ENCODE results near the gene ZFYVE28. TPM values are rescaled to one million over a fixed set of nuclear protein-coding genes. Genes with fewer than 3 reads are reported as not detected.
A peak's percentile ranks its signal among the peaks of the same experiment; 100 is the strongest.

The ZFYVE28 gene
- total RNA-seq, 1 donor from 2014 or later = 3.3 TPM

GRCh38 chr4:2322841-2323240, 95.6 kb downstream of the ZFYVE28 start:
- TF ChIP-seq CTCF (IDR thresholded peaks at IDR 0.05; ENCODE audit: unreplicated experiment) = no peak
- no peak for DNase-seq (ENCODE audit: low spot score, unreplicated experiment)
- Mint-ChIP-seq H3K4me1 (ENCODE audit: low read depth) (no peaks in the 10 kb centered on the region), H3K36me3 (ENCODE audit: insufficient read depth) (no peaks in the 10 kb centered on the region), H3K27me3 (no peaks in the 10 kb centered on the region), H3K27ac (no peak overlapping the region), H3K9me3 (ENCODE audit: low read depth) (peaks cover 12% of the 10 kb centered on the region), H3K4me3 (ENCODE audit: low read depth) (no peak overlapping the region)

DNA sequence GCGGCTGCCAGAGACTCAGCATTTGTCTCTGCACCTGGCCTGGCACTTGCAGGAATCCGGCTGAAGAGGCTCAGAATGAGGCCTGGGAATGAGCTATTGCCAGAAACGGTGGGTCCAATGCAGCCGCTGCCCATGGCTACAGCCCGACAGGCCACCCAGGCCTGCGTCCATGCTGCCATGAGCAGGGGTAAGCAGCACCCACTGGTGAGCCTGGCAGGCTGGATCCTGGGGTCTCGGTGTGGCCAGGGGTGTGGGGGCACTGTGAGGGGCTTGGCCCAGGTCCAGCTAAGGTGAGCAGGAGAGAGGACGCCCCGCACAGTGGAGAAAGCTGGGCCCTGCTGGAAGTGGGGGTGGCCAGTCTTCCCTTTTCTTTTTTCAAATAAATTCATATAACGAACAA, 96.2 kb downstream of the ZFYVE28 start:
- DNase-seq (ENCODE audit: low spot score, unreplicated experiment) = peak; percentile 7
- TF ChIP-seq CTCF (IDR thresholded peaks at IDR 0.05; ENCODE audit: unreplicated experiment) = no peak
- no peaks in the 10 kb centered on the region for H3K27me3 Mint-ChIP-seq
- H3K9me3 Mint-ChIP-seq (ENCODE audit: low read depth) = peaks cover 6% of the 10 kb centered on the region
- no peaks in the 10 kb centered on the region for H3K36me3 Mint-ChIP-seq (ENCODE audit: insufficient read depth)
- H3K4me3 Mint-ChIP-seq (ENCODE audit: low read depth) = no peak overlapping the region
- no peaks in the 10 kb centered on the region for H3K4me1 Mint-ChIP-seq (ENCODE audit: low read depth)
- H3K27ac Mint-ChIP-seq = no peak overlapping the region

DNA sequence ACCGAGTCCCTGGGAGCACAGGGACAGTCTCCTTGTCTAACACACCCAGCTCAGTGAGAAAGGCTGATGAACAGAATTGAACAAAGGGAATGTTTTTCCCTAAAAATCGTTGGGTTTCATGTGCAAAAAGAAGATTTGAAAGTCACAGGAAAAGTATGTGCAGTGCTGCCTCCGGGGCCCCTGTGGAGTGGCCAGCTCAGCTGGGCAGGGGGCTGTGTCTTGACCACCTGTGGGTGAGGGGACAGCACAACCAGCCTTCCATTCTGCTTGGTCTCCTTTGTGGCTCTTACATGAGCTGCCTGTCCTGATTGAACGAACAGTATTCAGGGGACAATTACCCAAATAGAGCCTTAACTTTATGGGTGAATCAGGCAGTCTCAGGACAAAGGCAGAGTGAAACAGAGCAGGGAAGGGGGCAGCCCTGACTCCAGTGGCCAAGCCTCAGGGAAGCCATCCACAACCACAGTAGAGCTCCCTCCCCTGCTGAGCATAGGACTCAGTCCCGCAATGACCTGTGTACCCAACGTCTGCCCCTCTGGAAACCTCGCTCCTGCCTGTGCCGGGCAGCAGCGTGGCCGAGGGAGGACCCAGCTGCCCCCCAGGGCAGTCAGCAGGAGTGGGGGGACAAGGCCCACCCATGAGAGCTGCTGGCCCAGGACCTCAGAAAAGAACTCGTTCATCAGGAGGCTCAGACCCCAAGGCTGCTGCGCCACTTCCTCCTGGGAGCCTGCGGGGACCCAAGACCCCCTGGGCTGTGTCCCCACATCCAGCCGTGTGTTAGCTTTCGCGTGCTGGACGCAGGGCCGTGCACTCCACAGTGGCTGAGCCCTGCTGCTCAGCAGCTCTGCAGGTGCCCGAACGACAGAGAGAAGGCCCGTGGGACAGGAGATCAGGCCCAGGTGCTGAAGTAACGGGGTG, 96.9 kb downstream of the ZFYVE28 start:
- H3K27ac Mint-ChIP-seq = no peak overlapping the region
- H3K9me3 Mint-ChIP-seq (ENCODE audit: low read depth) = peaks cover 4% of the 10 kb centered on the region
- H3K4me1 Mint-ChIP-seq (ENCODE audit: low read depth) = no peaks in the 10 kb centered on the region
- no peak for TF ChIP-seq CTCF (IDR thresholded peaks at IDR 0.05; ENCODE audit: unreplicated experiment)
- no peaks in the 10 kb centered on the region for H3K27me3 Mint-ChIP-seq
- peak; percentile 6 for DNase-seq (ENCODE audit: low spot score, unreplicated experiment)
- H3K4me3 Mint-ChIP-seq (ENCODE audit: low read depth) = no peak overlapping the region
- H3K36me3 Mint-ChIP-seq (ENCODE audit: insufficient read depth) = no peaks in the 10 kb centered on the region

GRCh38 chr4:2320746-2321145, 97.7 kb downstream of the ZFYVE28 start:
- DNase-seq (ENCODE audit: low spot score, unreplicated experiment) = peak; percentile 8

DNA sequence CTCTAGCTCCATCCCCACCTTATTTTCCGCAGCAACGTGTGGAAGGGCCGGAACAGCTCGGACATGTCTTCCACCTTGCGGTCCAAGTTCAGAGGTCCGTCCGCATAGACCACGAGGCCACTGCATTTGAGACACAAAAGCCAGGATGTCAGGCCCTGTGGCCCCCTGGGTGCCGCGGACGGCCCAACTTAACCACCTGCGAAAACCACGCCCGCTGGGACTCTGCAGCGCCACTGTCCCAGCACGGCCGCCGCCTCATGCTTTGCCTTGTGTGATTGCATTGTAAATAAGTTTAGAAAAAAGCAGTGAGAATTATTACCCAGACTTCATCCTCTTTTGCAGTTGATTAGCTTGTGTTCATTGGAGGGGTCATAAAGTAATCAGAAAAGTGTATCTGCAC, 98.3 kb downstream of the ZFYVE28 start:
- no peaks in the 10 kb centered on the region for H3K36me3 Mint-ChIP-seq (ENCODE audit: insufficient read depth)
- H3K27me3 Mint-ChIP-seq = peaks cover 4% of the 10 kb centered on the region
- TF ChIP-seq CTCF (IDR thresholded peaks at IDR 0.05; ENCODE audit: unreplicated experiment) = no peak
- H3K4me3 Mint-ChIP-seq (ENCODE audit: low read depth) = no peak overlapping the region
- H3K27ac Mint-ChIP-seq = no peak overlapping the region
- H3K9me3 Mint-ChIP-seq (ENCODE audit: low read depth) = no peaks in the 10 kb centered on the region
- H3K4me1 Mint-ChIP-seq (ENCODE audit: low read depth) = no peaks in the 10 kb centered on the region
- peak; percentile 6 for DNase-seq (ENCODE audit: low spot score, unreplicated experiment)

More at GRCh38 chr4:2320746-2321145, 97.7 kb downstream of the ZFYVE28 start:
- Mint-ChIP-seq H3K4me3 (ENCODE audit: low read depth) (no peak overlapping the region), H3K4me1 (ENCODE audit: low read depth) (no peaks in the 10 kb centered on the region), H3K27ac (no peak overlapping the region), H3K27me3 (peaks cover 1% of the 10 kb centered on the region), H3K9me3 (ENCODE audit: low read depth) (no peaks in the 10 kb centered on the region), H3K36me3 (ENCODE audit: insufficient read depth) (no peaks in the 10 kb centered on the region)
- no peak for TF ChIP-seq CTCF (IDR thresholded peaks at IDR 0.05; ENCODE audit: unreplicated experiment)
